Measurements from ENCODE around the gene CARHSP1.
"Not testable (repeated sequence)": the region's sequence is repeated elsewhere in the genome, so short reads cannot be mapped to it uniquely, and the experiment has no call there.

CARHSP1 gene

GRCh38 chr16:8847145-8847544, 21.7 kb downstream of the CARHSP1 start:
- no peak overlapping the region for H3K4me3 ChIP-seq (ENCODE audit: low read length)
- H3K27ac ChIP-seq (ENCODE audit: low read length), result no peak overlapping the region
- WGBS (ENCODE audit: insufficient coverage, insufficient read length), result no CpG with 5 or more reads among the region's 13 CpGs
- H3K4me1 ChIP-seq (ENCODE audit: control insufficient read depth, insufficient read depth, low read length), result no peaks in the 10 kb centered on the region
- no peak for DNase-seq (ENCODE audit: low read depth, low spot score)
- H3K36me3 ChIP-seq (ENCODE audit: control insufficient read depth, insufficient read depth, low read length), result peaks cover 12% of the 10 kb centered on the region
- no peaks in the 10 kb centered on the region for H3K9me3 ChIP-seq (ENCODE audit: control insufficient read depth, insufficient read depth, low read length)
- no peaks in the 10 kb centered on the region for H3K27me3 ChIP-seq (ENCODE audit: control insufficient read depth, insufficient read depth, low read length)

DNA sequence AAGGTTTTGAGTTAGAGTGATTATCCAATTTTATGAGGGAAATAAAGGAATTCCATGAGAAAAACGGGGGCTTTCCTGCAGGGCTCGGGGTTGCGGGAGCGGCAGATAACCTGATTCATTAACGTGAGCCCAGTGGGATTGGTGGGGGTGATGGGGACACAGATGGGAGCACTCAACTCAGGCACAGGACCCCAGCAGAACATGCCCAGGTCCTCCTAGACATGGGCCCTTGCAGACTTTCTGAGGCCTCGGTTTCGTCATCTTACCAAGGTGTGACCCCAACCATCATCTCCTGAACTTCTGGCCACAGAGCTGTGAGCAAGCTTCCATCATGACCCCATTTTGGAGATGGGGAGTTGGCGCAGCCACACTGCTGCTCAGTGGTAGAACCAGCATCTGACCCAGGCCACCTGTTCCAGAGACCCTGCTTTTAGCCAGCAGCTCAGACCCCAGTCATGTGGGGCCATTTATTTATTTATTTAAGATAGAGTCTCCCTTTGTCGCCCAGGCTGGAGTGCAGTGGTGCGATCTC, 22.3 kb downstream of the CARHSP1 start:
- peaks cover 12% of the 10 kb centered on the region for H3K36me3 ChIP-seq (ENCODE audit: control insufficient read depth, insufficient read depth, low read length)
- H3K4me3 ChIP-seq (ENCODE audit: low read length), result no peak overlapping the region
- H3K9me3 ChIP-seq (ENCODE audit: control insufficient read depth, insufficient read depth, low read length), result no peaks in the 10 kb centered on the region
- 100% methylated on average over 1 of the region's 10 CpGs for WGBS (ENCODE audit: insufficient coverage, insufficient read length)
- no peaks in the 10 kb centered on the region for H3K27me3 ChIP-seq (ENCODE audit: control insufficient read depth, insufficient read depth, low read length)
- H3K4me1 ChIP-seq (ENCODE audit: control insufficient read depth, insufficient read depth, low read length), result no peaks in the 10 kb centered on the region
- no peak for DNase-seq (ENCODE audit: low read depth, low spot score)
- H3K27ac ChIP-seq (ENCODE audit: low read length), result no peak overlapping the region

- no peaks in the 10 kb centered on the region for H3K9me3 ChIP-seq (ENCODE audit: control insufficient read depth, insufficient read depth, low read length)
- peaks cover 12% of the 10 kb centered on the region for H3K36me3 ChIP-seq (ENCODE audit: control insufficient read depth, insufficient read depth, low read length)
Measured at GRCh38 chr16:8845699-8846298, 23.0 kb downstream of the CARHSP1 start.

GRCh38 chr16:8843296-8843695, 25.5 kb downstream of the CARHSP1 start:
- not testable (repeated sequence) for H3K27ac ChIP-seq (ENCODE audit: low read length); H3K36me3 ChIP-seq (ENCODE audit: control insufficient read depth, insufficient read depth, low read length); DNase-seq (ENCODE audit: low read depth, low spot score); H3K4me1 ChIP-seq (ENCODE audit: control insufficient read depth, insufficient read depth, low read length); H3K4me3 ChIP-seq (ENCODE audit: low read length); H3K27me3 ChIP-seq (ENCODE audit: control insufficient read depth, insufficient read depth, low read length); H3K9me3 ChIP-seq (ENCODE audit: control insufficient read depth, insufficient read depth, low read length)
- WGBS (ENCODE audit: insufficient coverage, insufficient read length), result no CpG with 5 or more reads among the region's 12 CpGs

More at GRCh38 chr16:8845699-8846298, 23.0 kb downstream of the CARHSP1 start:
- no peak overlapping the region for H3K4me3 ChIP-seq (ENCODE audit: low read length)
- no peaks in the 10 kb centered on the region for H3K27me3 ChIP-seq (ENCODE audit: control insufficient read depth, insufficient read depth, low read length)
- no peak overlapping the region for H3K27ac ChIP-seq (ENCODE audit: low read length)
- no peaks in the 10 kb centered on the region for H3K4me1 ChIP-seq (ENCODE audit: control insufficient read depth, insufficient read depth, low read length)
- no peak for DNase-seq (ENCODE audit: low read depth, low spot score)
- WGBS (ENCODE audit: insufficient coverage, insufficient read length), result no CpG with 5 or more reads among the region's 7 CpGs

DNA sequence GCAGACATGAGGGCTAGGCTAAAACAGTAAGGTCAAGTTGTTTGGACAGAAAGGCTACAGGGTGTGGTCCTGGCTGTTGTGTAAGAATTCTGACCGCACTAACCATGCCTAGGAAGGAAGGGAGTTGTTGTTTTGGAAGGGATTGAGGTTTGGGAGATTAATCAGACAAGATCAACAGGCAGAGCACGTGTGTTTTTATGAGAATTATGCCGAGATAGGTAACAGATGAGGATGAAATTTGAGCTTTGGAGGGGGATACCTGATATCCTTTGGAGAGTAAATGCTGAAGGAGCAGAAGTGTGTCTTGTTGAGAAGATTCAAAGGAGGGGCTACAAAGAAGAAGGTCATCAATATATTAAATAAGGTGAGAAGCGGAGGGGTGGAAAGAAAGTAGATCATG, 26.8 kb downstream of the CARHSP1 start:
- not testable (repeated sequence) for DNase-seq (ENCODE audit: low read depth, low spot score); H3K27me3 ChIP-seq (ENCODE audit: control insufficient read depth, insufficient read depth, low read length); H3K4me1 ChIP-seq (ENCODE audit: control insufficient read depth, insufficient read depth, low read length); H3K9me3 ChIP-seq (ENCODE audit: control insufficient read depth, insufficient read depth, low read length); H3K36me3 ChIP-seq (ENCODE audit: control insufficient read depth, insufficient read depth, low read length); H3K4me3 ChIP-seq (ENCODE audit: low read length); H3K27ac ChIP-seq (ENCODE audit: low read length)
- no CpG with 5 or more reads among the region's 4 CpGs for WGBS (ENCODE audit: insufficient coverage, insufficient read length)

DNA sequence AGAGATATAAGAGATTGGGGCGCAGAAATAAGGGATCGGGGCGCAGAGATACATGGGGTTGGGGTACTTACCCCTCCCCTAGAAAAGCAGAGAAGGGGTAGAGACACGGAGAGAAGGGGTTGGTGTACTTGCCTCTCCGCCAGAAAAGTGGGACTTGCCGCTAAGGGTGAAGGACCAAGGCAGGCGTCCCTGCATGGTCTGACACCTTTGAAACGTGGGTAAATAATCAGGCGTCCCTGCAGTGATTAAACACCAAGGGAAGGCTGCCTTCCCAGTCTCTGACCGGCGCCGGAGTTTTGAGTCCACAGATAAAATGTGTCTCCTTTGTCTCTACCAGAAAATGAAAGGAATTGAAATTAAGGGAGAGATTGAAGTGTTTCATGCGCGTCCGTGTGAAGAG, 31.2 kb downstream of the CARHSP1 start:
- H3K27ac ChIP-seq (ENCODE audit: low read length); H3K36me3 ChIP-seq (ENCODE audit: control insufficient read depth, insufficient read depth, low read length); H3K9me3 ChIP-seq (ENCODE audit: control insufficient read depth, insufficient read depth, low read length); DNase-seq (ENCODE audit: low read depth, low spot score); H3K4me3 ChIP-seq (ENCODE audit: low read length); H3K27me3 ChIP-seq (ENCODE audit: control insufficient read depth, insufficient read depth, low read length); H3K4me1 ChIP-seq (ENCODE audit: control insufficient read depth, insufficient read depth, low read length): not testable (repeated sequence)
- no CpG with 5 or more reads among the region's 15 CpGs for WGBS (ENCODE audit: insufficient coverage, insufficient read length)

- H3K27ac ChIP-seq (ENCODE audit: low read length); H3K9me3 ChIP-seq (ENCODE audit: control insufficient read depth, insufficient read depth, low read length); H3K27me3 ChIP-seq (ENCODE audit: control insufficient read depth, insufficient read depth, low read length); H3K36me3 ChIP-seq (ENCODE audit: control insufficient read depth, insufficient read depth, low read length); H3K4me3 ChIP-seq (ENCODE audit: low read length); H3K4me1 ChIP-seq (ENCODE audit: control insufficient read depth, insufficient read depth, low read length); DNase-seq (ENCODE audit: low read depth, low spot score): not testable (repeated sequence)
- WGBS (ENCODE audit: insufficient coverage, insufficient read length), result no CpG with 5 or more reads among the region's 7 CpGs
Measured at GRCh38 chr16:8836797-8837196, 32.0 kb downstream of the CARHSP1 start.

- Histone ChIP-seq H3K4me3 (ENCODE audit: low read length) (no peak overlapping the region), H3K9me3 (ENCODE audit: control insufficient read depth, insufficient read depth, low read length) (no peaks in the 10 kb centered on the region), H3K36me3 (ENCODE audit: control insufficient read depth, insufficient read depth, low read length) (no peaks in the 10 kb centered on the region), H3K4me1 (ENCODE audit: control insufficient read depth, insufficient read depth, low read length) (peaks cover 7% of the 10 kb centered on the region), H3K27ac (ENCODE audit: low read length) (peak overlapping the region; percentile 84), H3K27me3 (ENCODE audit: control insufficient read depth, insufficient read depth, low read length) (no peaks in the 10 kb centered on the region)
- WGBS (ENCODE audit: insufficient coverage, insufficient read length), result no CpG with 5 or more reads among the region's 16 CpGs
- DNase-seq (ENCODE audit: low read depth, low spot score), result no peak
Measured at GRCh38 chr16:8832717-8833105, 36.1 kb downstream of the CARHSP1 start.

DNA sequence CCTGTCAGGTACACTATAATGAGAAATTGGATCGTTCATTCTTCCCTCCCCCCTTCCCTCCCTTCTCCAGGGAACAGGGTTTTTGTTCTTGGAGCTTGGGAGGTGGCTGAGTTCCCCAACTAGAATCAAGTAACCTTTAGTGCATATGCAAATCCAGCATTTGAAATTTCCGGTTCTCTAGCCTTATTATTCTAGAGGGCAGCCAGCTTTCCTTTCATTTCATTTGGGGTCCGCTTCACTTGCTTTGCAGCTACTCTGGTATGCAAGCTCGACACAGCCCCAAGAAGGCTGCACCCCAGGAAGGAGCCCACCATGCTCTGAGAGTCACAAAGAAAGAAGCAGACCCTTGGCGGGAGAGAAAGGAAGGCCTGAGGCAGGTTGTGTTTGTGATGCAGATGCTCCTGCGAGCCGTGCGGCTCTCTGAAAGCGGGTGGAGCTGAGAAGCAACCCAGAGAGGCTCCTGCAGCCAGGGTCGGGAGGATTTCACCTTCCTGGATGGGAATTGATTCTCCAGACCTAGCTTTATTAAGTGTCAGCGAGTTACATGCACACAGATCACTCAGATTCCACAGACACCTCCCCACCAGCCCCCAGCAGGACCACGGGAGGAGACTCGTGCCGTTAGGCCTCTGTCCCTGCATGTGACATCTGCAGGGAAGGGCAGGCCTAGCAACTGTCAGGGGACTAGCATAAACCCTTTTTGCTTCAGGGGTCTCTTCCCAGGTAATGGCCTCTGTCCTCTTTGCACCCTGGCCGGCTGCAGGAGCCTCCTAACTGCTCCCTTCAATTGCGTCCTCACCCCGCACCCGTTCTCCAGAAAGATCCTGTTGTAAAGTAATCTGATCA, 36.7 kb downstream of the CARHSP1 start:
- peak overlapping the region; percentile 84 for H3K27ac ChIP-seq (ENCODE audit: low read length)
- peak; percentile 81 for DNase-seq (ENCODE audit: low read depth, low spot score)
- no peak overlapping the region for H3K4me3 ChIP-seq (ENCODE audit: low read length)
- no CpG with 5 or more reads among the region's 18 CpGs for WGBS (ENCODE audit: insufficient coverage, insufficient read length)
- H3K27me3 ChIP-seq (ENCODE audit: control insufficient read depth, insufficient read depth, low read length), result no peaks in the 10 kb centered on the region
- peaks cover 7% of the 10 kb centered on the region for H3K4me1 ChIP-seq (ENCODE audit: control insufficient read depth, insufficient read depth, low read length)
- H3K9me3 ChIP-seq (ENCODE audit: control insufficient read depth, insufficient read depth, low read length), result no peaks in the 10 kb centered on the region
- H3K36me3 ChIP-seq (ENCODE audit: control insufficient read depth, insufficient read depth, low read length), result no peaks in the 10 kb centered on the region

- no peaks in the 10 kb centered on the region for H3K36me3 ChIP-seq (ENCODE audit: control insufficient read depth, insufficient read depth, low read length)
- WGBS (ENCODE audit: insufficient coverage, insufficient read length), result no CpG with 5 or more reads among the region's 9 CpGs
- no peak overlapping the region for H3K4me3 ChIP-seq (ENCODE audit: low read length)
- no peaks in the 10 kb centered on the region for H3K27me3 ChIP-seq (ENCODE audit: control insufficient read depth, insufficient read depth, low read length)
- DNase-seq (ENCODE audit: low read depth, low spot score), result no peak
- H3K27ac ChIP-seq (ENCODE audit: low read length), result peak overlapping the region; percentile 60
- H3K9me3 ChIP-seq (ENCODE audit: control insufficient read depth, insufficient read depth, low read length), result no peaks in the 10 kb centered on the region
- H3K4me1 ChIP-seq (ENCODE audit: control insufficient read depth, insufficient read depth, low read length), result peaks cover 7% of the 10 kb centered on the region
Measured at GRCh38 chr16:8831450-8831849, 37.4 kb downstream of the CARHSP1 start.
